ENCODE data around the gene LIAS.
"Not testable (repeated sequence)": the region's sequence is repeated elsewhere in the genome, so short reads cannot be mapped to it uniquely, and the experiment has no call there.

The LIAS gene

GRCh38 chr4:39502019-39502663 lies 43.3 kb downstream of the LIAS start:
- DNase-seq = no peak

- DNase-seq = not testable (repeated sequence)
Observed at GRCh38 chr4:39502664-39503035, 43.8 kb downstream of the LIAS start.

GRCh38 chr4:39504538-39504937 lies 45.7 kb downstream of the LIAS start:
- DNase-seq = no peak

GRCh38 chr4:39505581-39505980 lies 46.7 kb downstream of the LIAS start:
- no peak for DNase-seq

GRCh38 chr4:39510348-39510929 lies 51.6 kb downstream of the LIAS start:
- DNase-seq = no peak

GRCh38 chr4:39514266-39514665 lies 55.4 kb downstream of the LIAS start:
- not testable (repeated sequence) for DNase-seq

- DNase-seq = no peak
Observed at GRCh38 chr4:39514888-39515401, 56.1 kb downstream of the LIAS start.

- not testable (repeated sequence) for DNase-seq
Observed at GRCh38 chr4:39515669-39516401, 57.0 kb downstream of the LIAS start.

- DNase-seq = no peak
Observed at GRCh38 chr4:39516407-39516966, 57.6 kb downstream of the LIAS start.

GRCh38 chr4:39518484-39518883 lies 59.6 kb downstream of the LIAS start:
- no peak for DNase-seq

GRCh38 chr4:39521253-39521919 lies 62.5 kb downstream of the LIAS start:
- no peak for DNase-seq

- no peak for DNase-seq
Observed at GRCh38 chr4:39522068-39522467, 63.2 kb downstream of the LIAS start.

- DNase-seq = no peak
Observed at GRCh38 chr4:39524161-39524957, 65.5 kb downstream of the LIAS start.

GRCh38 chr4:39525822-39526690 lies 67.2 kb downstream of the LIAS start:
- peak in 1 of 14 donors; percentile 43 for DNase-seq

- DNase-seq = peak in 5 of 14 donors; percentile 41 to 69 (median 48)
Observed at GRCh38 chr4:39526765-39527295, 68.0 kb downstream of the LIAS start.

- DNase-seq = peak; percentile 35 to 98 (median 95)
Observed at GRCh38 chr4:39527296-39528060, 68.6 kb downstream of the LIAS start, which contains the start of gene UGDH. TSS of gene UGDH (minus strand) at chr4:39527439. CDS start at chr4:39521512, 5,927 bp downstream.

- DNase-seq = peak in 2 of 14 donors; percentile 77 to 85
Observed at GRCh38 chr4:39528061-39528465, 69.2 kb downstream of the LIAS start.
